ENCODE data around the gene DSCAML1.

GRCh38 chr11:117701781-117702180 is 95.2 kb downstream of the DSCAML1 start:
- TF ChIP-seq CTCF (conservative IDR thresholded peaks at IDR 0.05; ENCODE audit: low read depth, low read length): no peak
- no peak for TF ChIP-seq EZH2 (IDR thresholded peaks at IDR 0.05; ENCODE audit: low read length, unreplicated experiment)
